HEK293T (cell line): ENCODE measurements around the gene VAMP3.

Experiments
- ARNT ChIP-seq: fragments of 450-650 bp; IDR thresholded peaks from 2 replicates; pipeline ENCODE4 v1.6.1; 2017; ENCODE audit warnings: mild to moderate bottlenecking
- BHLHE40 ChIP-seq: fragments of 450-650 bp; IDR thresholded peaks from 2 replicates; pipeline ENCODE4 v1.6.1; 2016; ENCODE audit warnings: mild to moderate bottlenecking, moderate library complexity, borderline replicate concordance
- CTBP1 ChIP-seq: fragments of 450-650 bp; IDR thresholded peaks from 2 replicates; pipeline ENCODE4 v1.6.1; 2016; ENCODE audit warnings: borderline replicate concordance
- ELF4 ChIP-seq: fragments of 450-650 bp; IDR thresholded peaks from 2 replicates; pipeline ENCODE4 v1.6.1; 2017; ENCODE audit warnings: antibody characterized with exemption
- FOXA1 ChIP-seq: fragments of 450-650 bp; IDR thresholded peaks from 2 replicates; pipeline ENCODE4 v1.6.1; 2016; ENCODE audit warnings: mild to moderate bottlenecking
- FOXK2 ChIP-seq: fragments of 450-650 bp; IDR thresholded peaks from 2 replicates; pipeline ENCODE4 v1.6.1; 2016; ENCODE audit warnings: mild to moderate bottlenecking
- FOXM1 ChIP-seq: fragments of 450-650 bp; IDR thresholded peaks from 2 replicates; pipeline ENCODE4 v1.6.1; 2017; ENCODE audit warnings: mild to moderate bottlenecking, borderline replicate concordance
- HDGF ChIP-seq: fragments of 450-650 bp; IDR thresholded peaks from 2 replicates; pipeline ENCODE4 v1.6.1; 2017; ENCODE audit warnings: antibody characterized with exemption, borderline replicate concordance
- NFRKB ChIP-seq: fragments of 450-650 bp; IDR thresholded peaks from 2 replicates; pipeline ENCODE4 v1.6.1; 2016; ENCODE audit warnings: mild to moderate bottlenecking, moderate library complexity
- SUZ12 ChIP-seq: fragments of 450-650 bp; IDR thresholded peaks from 2 replicates; pipeline ENCODE4 v1.6.1; 2016; ENCODE audit warnings: mild to moderate bottlenecking
- TARDBP ChIP-seq: fragments of 450-650 bp; IDR thresholded peaks from 2 replicates; pipeline ENCODE4 v1.6.1; 2016

DNA sequence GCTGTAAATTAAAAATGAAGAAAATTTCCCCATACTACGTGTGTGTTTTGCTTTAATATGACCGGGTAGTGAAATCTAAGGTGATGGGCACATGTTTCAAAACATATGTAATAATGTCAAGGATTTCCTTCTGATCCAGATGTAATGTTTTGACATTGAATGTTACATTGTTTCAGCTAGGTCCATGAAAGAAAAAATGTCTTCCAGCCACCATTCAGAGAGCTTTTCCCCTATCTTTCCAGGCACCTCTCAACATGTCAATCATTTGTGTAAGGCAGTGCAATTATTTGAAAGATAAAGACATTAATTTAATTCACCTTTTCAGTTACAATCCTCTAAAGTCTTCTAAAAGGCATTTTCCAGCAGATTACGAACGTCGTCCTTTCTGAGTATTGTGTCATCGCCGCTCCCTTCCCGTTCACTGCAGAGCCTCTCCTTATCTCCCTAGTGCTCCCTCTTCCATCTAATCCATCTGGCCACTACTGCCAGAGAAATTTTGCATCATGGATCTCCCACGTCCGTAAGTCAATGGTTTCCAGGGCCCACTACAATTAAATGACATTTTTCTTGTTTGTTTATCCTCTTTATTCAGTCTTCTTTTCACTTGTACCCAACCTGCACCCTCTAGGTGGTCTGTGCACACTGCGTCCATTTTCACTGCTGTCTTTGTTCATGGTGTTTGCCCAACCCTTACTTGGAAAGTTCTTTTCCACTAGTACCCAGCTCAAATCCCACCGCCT lies 1.3 kb upstream of the VAMP3 start:
- TF ChIP-seq CTBP1: no peak
- TF ChIP-seq BHLHE40: no peak
- no peak for TF ChIP-seq FOXA1
- TF ChIP-seq NFRKB: no peak
- no peak for TF ChIP-seq SUZ12
- TF ChIP-seq ELF4: no peak
- no peak for TF ChIP-seq TARDBP
- no peak for TF ChIP-seq FOXK2
- no peak for TF ChIP-seq FOXM1
- no peak for TF ChIP-seq ARNT
- no peak for TF ChIP-seq HDGF
